Stimulated activated CD4-positive, alpha-beta T cell treated with anti-CD3 and anti-CD28 coated beads, Interleukin-1b, Interleukin-23, amount 100 ng/mL, for 48 hours (primary cell): Measurements from ENCODE around the gene PQBP1.

ENCODE experiments used
- DNase-seq: peaks from one replicate; pipeline ENCODE4 v3.0.0-alpha.2; 2020

The PQBP1 gene

DNA sequence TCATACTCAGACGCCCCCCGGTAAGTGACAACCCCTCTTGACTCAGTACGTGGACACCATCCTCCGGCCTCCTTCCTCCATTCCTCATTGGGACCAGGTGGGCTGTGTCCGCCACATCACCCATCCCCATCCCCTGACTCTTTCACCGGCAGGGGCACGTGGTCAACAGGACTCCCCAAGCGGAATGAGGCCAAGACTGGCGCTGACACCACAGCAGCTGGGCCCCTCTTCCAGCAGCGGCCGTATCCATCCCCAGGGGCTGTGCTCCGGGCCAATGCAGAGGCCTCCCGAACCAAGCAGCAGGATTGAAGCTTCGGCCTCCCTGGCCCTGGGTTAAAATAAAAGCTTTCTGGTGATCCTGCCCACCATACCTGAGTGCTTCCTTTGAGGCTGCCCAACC is 5.0 kb downstream of the PQBP1 start:
- no peak for DNase-seq

DNA sequence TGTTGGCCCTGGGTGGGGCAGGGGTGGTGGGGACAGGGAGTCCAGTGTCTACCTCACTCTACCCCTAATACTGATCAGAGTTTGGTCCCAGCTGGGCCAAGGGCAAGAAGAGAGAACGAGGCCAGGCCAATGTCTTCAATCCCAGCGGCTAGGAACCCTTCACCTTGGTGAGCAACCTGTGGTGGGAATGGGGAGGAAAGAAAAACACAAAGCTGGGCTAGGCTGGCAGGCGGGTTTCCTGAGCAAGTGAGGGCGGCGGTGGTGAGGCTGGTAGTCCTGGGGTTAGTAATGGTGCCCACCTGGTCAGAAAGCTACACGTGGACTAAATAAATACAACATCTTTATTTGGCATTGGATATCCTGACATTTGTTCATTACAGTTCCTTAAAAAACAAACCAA is 5.6 kb downstream of the PQBP1 start:
- no peak for DNase-seq

DNA sequence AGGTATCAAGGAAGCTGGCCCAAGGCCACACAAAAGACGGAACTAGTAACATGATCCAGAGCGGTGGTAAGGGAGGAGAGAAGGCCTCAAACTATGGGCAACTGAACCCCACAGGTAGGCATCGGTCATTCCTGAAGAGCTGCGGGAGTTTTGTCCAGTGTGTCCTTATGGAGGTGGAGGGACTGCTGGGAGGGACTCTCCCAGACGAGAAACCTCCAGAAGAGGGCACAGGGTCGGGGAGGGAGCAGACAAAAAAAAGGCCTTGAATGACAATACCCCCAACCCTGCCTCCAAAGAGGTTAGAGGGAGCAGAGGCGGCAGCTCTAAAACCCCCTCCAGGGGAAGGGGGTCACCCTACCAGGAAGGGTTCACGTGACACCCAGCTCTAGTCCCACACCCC is 6.5 kb downstream of the PQBP1 start:
- DNase-seq = no peak

DNA sequence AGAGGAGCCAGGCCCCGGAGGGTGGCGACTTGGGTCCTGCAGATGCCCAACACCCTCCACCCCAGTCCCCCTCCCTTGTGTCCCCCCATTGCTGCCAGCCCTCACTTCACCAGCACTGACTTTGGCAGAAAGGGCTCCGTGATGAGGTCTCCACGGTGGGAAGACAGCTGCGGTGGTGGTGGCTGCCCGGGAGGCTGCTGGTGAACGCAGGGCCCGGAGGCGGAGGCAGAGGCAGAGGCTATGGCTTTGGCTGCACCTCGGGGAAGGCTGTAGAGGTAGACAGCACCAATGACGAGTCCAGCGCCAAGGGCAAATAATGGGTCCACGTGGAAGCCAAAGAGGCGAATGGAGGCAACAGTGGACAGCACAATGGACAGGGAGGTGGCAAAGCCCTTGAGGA is 6.9 kb downstream of the PQBP1 start:
- no peak for DNase-seq

DNA sequence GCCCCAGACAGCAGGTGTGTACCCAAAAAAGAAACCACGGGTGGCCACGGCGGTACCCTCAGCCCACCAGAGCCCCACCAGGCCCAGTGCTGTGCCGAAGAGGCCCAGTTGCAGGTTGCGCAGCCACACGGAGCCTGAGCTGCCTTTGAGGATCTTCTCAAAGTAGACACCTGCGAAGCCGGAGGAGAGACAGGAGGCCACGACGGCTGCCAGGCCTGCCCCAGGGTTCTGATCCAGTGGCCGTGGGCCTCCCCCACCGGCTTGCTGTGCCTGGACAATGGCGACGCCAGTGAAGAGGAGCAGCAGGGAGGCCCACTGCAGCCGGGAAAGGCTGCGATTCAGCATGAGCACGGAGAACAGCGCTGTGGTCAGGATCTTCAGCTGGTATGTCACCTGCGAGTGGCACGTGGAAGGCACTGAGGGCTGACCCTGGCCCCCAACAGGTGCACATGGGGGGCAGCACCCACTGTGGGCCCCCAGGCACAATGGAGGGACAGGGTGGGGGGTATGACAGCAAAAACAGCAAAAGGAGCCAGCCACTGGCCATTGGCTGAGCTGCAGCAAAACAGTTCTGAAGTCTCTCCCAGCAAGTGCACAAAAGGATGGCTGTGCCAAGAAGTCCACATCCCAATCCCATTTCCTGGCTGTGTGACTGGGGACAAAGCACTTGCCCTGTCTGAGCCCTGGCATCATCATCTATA is 7.5 kb downstream of the PQBP1 start:
- DNase-seq = no peak

DNA sequence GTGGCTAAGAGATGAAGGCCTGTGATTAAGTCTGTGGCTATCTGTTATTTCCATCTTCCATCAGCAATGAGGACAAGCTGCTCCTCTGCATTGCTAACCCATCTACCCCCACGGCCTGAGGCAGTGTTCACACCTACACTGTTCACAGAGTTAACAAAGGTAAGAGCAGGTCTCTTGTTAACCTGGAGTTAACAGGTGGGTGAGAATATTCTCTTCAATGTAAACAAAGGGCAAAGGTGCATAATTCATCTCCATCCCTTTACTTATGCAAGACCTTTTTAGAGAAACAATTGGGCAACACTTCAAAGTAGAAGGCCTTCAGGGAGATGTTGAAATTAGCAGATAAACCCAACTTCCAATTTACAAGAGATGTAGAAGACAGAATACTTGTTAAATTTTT is 10.9 kb downstream of the PQBP1 start:
- DNase-seq = no peak

DNA sequence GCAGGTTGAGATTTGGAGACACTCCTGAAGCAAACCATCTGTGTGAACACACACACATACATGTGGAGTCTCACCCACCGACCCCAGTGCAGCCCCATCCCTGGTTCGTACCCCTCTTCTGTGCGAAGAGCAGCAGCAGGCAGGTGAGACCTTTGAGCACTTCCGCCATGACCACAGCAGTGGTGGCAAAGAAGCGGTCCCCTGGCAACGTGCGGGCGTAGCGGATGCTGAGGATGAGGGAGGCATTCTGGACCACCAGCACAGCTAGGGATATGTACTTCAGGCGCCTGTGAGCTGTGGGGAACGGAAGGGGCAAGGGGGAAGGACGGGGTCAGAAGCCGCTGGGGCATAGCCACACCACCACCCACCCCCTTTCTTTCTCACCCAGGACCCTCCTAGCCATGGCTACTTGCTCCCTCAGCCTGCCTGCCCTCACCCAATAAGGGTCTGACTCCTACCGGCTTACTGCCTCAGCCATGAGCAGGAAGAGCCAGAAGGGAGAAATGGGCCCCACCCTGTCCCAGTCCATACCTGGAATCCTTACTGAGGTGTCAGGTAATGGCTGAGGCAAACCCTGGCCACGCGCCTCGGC is 12.1 kb downstream of the PQBP1 start:
- no peak for DNase-seq

DNA sequence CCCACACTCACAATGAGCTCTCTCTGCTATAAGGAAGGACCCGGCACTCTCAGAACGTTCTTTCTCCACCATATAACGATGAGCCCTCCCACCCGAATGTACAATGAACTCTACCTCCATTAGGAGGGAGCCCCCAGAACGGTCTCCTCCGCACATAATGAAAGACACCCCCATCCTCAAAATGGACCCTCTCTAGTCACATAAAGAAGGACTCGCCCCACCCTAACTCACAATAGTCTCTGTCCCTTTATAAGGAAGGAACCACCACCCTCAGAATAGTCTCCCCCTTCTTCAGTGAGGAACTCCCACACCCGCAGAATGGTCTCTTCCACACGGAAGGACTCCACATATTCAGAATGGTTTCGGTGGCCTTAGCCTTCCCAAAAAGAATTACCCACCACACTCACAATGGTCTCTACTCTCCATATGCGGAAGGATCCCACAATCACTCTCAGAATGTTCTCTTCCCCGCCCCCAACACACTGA is 13.2 kb downstream of the PQBP1 start:
- no peak for DNase-seq

DNA sequence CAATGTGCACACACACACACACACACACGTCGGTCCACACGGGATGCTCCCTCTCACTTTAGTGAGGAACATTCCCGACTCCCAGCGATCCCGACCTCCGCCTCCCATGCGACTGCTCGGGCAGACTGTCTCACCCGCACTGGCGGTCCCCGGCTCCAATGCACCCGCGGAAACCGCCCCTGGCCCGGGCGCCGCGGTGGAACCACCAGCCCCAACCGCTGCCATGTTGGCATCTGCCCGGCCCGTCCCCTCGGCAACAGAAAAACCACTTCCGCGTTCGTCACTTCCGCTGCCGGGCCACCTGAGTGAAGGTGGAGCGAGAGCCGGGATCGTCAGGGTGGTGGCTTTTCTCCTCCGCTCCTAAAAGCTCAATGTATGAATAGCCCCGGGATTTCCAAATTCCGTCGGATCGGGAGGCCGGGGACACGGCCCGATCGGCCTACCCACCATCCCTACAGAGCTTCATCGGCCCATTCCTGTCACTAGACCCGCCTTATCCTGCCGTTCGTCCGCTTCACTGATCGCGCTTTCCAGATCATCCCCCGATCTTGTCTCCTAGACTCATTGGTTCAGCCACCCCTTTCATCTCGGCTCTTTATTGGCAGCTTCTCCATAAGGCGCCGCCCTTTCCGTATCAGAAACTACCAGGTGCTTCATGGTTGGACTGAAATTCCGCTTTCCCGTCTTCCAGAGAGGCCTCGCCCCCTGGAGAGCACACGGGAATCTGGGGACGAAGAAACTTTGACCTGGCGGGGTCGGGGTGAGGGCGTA is 13.9 kb downstream of the PQBP1 start, which contains the start of gene SLC35A2:
Gene SLC35A2, minus strand, starts transcription at position 235 of the 771 bp plus-strand sequence. Its CDS starts 10 bp downstream, at position 225.
- DNase-seq = peak; percentile 89

DNA sequence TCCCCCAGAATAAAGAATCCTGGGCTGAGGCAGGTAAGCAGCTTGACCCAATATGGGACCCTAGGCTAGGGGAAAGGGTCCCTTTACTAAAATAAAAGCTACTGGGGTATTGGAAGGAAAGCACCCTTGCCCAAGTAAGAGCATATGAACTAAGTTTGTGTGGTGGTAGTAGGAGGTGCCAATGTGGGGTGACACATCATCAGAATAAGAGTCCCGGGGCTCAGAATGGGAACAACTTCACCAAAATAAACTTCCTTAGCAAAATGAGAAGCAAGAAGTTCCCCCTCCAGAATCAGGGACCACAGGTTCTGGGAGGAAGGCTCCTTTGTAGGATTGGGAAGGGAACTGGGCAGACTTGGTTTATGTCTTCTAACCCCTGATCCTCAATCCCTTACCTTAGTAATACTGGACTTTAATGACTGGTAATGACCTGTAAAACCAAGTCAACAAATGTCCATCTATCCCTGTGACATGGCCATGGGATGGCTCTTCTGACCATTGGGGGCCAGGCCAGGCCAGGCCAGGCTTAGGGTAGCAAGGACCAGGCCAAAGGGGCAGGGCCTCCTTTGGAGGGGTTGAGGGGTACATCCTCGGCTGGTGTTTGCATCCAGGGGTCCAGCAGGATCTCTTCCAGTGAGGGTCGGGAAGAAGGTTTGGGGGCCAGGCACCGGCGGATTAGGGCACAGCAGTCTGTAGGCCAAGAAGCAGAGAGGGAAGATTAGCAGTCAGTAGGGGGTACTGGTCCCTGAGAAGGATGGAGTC is 16.1 kb downstream of the PQBP1 start:
- no peak for DNase-seq

DNA sequence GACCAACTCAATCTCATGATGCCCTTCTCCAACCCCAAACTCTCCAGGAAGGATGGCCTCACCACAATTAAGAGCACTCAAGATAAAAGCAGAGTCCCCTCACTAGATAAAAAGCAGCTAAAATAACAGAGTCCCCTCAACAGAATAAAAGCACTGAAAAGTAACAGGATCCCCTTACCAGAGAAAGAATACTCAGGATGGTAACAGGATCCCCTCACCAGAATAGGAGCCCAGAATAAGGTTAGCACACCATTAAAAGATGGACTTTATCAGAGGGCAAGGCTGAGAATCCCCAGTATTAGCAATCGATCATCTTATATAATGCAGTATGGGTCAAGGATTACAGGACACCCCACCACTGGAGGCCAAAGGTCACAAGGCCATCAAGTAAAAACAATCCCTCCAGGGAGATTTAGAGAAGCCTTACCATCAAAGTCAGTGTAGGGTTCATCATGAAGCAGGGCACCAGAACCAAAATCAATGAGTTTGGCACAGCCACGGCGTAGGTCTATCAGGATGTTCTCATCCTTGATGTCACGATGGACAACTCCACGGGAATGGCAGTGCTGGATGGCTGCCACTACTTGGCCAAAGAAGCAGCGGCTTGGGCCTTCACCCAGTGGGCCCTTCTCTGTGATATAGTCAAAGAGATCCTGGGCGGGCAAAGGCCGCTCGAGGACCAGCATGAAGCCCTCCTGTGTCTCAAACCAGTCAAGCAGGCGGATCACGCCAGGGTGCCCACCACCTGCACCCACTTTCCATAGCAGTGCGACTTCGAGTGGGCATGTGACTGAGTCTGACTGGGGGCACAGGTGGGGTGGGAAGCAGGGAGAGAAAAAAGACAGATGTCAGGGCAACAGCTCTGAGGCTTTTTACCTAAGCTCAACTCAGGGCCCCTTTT is 17.1 kb downstream of the PQBP1 start:
- no peak for DNase-seq

DNA sequence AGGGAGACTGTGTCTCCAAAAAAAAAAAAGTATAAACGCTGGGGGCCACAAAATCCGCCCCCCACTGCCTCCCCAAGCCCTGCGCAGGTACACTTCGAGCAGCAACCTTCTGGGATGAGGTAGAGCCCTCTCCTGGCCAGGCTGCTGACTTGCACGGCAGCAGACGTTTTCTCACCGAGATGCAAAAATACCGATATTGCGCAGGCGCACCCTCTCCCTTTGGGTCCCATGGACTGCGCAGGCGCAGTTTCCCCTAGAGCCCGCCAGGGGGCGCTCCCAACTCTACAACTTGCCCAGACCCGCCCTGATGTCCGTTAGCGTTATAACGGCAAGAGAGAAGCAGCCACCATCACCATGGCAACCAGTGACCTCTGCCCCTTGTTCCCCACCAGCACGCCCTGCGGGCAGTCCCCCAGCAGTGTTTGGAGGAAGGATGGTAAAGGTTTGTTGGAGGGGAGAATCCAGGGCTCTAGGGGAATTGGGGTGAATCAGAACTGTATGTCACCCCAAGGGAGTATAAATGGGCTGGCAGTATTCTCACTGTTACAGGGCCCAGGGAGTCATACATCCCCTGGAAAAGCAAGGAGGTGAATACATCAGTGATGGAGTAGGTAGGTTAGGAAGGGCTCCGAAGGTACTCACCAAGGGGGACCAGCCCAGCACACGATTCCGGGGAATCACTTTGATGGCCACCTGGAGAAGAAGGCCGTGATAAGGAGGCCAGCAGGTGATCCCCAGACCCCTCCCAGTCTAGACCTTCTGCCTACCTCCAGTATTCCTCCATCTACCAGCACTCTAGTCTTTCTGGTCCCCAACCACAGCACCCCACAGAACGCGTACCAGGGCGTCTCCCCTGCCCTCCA is 19.6 kb downstream of the PQBP1 start:
- peak; percentile 88 for DNase-seq

DNA sequence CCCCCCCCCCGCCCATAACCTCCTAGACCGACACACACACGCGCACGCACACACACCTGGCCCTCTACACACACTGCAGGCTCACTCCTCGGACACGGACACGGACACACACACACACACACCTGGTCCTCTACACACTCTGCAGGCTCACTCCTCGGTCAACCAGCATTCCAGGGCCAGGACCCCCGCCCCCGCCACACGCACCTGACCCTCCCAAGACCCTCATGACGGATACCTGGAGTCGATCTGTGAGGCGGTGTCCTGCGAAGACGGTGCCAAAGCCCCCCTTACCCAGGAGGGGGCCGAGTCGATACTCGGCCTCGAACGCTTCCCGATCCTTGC is 20.5 kb downstream of the PQBP1 start:
- no peak for DNase-seq

DNA sequence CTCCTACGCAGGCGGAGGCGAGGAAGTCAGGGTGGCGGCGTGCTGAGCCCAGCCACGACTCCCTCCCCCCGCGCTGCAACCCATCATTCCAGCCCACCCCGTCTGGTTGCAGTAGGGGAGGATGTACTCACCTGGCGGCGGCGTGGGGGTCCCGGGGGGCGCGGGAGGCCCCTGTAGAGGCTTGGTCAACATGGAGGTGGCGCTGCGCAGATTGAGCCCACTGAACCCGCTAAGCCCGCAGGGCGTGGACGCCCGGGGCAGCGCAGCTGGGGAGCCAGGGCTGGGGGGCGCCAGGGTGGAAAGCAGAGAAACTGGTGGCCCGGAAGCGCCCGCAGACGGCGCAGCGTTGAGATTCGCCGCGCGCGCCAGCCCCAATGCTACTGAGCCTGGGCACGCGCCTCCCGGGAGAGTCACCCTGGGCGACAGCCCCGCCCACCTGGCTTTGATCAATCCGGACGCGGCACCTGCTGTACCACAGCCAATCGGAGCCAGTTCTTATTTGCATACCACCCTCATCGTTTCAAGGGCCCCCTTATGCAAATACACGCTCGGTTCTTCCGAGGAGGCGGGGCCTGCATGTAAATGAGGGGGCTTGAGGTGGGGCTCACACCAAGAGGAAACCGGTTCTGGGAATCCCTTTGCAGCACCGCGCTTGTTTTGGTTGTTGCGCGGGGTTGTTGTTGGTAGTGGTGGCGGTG is 21.1 kb downstream of the PQBP1 start, which contains the start of gene PIM2:
Gene PIM2, minus strand, starts transcription at position 382 of the 698 bp plus-strand sequence. Its CDS starts 190 bp downstream, at position 192.
- DNase-seq = peak; percentile 93

DNA sequence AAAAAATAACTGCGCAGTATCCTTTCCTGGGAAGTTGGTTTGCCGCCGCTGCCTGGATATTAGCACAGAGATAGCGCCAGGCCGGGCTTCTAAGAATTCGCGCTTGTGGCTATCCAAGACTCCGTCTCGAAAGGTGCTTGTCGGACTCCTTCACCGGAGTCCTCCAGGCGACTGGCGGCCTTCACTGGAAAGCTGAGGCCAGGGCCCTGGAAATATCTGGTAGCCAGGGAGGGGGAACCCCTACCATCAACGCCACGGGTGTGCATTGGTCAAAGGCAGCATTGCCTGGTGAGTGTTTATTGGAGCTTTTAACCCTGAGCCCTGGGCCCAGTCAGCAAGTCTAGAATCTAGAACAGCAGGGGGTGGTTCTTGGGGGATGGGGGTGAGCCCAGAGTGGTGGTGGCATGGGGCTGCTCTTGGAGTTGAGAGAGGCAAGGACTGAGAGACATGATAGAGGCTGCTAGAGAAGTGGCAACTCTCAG is 21.7 kb downstream of the PQBP1 start:
- DNase-seq = peak; percentile 59

DNA sequence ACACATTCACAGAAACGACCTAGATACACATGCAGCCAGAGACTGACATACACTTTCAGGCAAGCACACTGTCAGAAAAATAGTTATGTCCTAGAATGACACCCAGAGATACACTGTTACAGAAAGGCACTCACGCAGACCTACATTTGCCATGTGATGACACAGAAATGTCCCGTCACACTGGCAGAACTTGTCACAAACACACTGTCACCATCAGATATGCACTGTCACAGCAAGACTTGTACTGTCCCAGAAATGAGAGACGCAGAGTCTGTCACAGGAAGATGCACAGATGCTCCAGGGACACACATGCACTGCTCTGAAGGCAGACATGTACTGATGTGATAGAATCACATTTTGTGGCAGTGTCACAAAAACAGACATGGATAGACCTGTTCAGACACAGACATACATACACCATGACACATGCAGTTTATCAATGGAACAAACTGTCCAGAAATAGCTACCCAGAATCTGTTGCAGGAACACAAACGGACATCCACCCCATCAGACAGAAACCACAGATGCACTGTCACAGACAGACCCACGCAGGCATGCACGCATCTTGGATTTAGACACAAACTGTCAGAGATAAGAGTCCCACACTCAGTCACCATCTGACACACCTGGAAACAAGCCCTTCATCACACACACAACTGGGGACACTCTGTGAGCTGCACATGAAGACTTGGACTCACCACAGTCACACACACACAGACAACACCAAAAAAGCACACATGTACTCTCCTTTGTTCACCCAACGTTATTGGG is 22.4 kb downstream of the PQBP1 start:
- peak; percentile 50 for DNase-seq

DNA sequence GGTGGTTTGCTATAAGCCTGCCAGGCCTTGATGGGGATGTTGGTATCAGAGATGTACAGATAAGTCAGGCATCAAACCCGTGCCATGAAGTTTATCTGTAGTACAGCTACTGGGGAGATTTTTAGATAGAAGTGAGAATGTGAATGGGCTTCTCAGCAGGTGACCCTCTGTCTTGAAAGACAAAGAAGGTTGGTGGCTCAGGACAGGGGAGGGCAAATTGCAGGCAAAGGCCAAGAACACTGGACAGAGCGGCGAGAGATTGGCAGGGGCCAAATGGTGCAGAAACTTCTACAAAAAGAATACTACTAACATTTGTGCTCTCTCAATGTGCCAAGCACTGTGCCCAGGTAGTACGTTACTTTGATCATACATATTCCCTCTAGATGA is 23.0 kb downstream of the PQBP1 start:
- DNase-seq = no peak

DNA sequence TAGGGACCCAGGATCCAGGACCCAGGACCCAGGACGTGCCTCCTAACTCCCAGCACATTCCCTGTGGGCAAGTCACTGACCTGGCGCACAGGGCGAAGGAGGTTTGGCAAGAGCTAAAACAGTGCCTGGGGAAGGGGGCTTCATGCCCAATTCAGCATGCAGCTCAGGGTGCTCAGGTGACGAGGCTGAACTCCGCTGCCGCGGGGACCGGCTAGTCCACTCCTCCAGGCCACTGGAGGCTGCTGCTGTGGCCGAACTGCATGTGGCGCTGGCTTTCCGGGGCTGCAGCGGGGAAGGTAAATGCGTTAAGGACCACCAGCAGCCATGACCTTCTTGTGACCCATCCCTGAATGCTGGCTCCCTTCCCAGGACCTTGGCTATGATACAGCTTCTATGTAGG is 26.0 kb downstream of the PQBP1 start:
- DNase-seq = no peak

DNA sequence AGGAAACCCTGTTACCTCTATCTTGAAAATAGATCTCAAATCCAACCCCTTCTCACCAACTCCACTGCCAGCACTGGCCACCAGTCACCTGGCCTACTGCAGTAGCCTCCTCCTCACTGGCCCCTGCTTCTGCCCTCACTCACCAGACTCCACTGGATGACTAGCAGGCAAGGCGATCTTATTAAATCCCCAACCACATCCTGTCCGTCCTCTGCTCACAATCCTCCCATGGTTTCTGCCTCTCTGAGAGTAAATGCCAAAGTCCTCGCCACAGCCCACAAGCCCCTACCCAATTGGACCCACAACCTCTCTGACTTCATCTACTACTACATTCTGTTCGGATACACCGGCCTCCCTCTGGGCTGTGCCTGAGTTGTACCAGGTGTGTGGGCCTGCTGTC is 26.5 kb downstream of the PQBP1 start:
- DNase-seq = no peak
